Fibroblast of mammary gland (primary cell): ENCODE measurements around the gene ATP5MC3.

Source experiments
- DNase-seq: peaks from one replicate; pipeline ENCODE4 v3.0.0-alpha.2; 2010; ENCODE audit warnings: low read depth
- H3K4me3 ChIP-seq: 2 replicates; pipeline ENCODE4 v1.5.1; 2011; ENCODE audit warnings: low read depth, mild to moderate bottlenecking, low read length, moderate library complexity; ENCODE audit not compliant: control insufficient read depth
- TF ChIP-seq, protein P1 (sequence below): conservative IDR thresholded peaks from 2 replicates; pipeline ENCODE4 v1.5.1; 2011; ENCODE audit warnings: low read depth, low read length, inconsistent platforms; ENCODE audit not compliant: control insufficient read depth, insufficient read depth

ATP5MC3 gene

DNA sequence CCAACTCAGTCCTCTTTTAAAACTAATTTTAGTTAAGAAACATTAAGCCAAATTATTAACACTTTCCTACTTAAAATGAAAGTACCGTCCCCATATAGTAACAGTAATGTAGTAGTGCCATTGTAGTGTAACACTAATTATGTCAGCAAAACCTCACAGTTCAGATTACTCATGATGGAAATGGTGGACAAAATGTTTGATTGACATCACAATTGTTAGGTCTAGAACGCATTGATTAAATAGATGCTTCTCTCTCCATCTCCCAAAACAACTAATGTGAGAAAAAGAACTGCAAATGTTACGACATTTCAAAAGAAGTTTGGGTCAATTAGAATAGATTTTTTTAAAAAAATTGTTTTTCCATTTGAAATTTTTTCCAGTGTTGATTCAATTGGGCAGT, 12.3 kb downstream of the ATP5MC3 start:
- H3K4me3 ChIP-seq: no peak overlapping the region
- TF ChIP-seq, protein P1, sequence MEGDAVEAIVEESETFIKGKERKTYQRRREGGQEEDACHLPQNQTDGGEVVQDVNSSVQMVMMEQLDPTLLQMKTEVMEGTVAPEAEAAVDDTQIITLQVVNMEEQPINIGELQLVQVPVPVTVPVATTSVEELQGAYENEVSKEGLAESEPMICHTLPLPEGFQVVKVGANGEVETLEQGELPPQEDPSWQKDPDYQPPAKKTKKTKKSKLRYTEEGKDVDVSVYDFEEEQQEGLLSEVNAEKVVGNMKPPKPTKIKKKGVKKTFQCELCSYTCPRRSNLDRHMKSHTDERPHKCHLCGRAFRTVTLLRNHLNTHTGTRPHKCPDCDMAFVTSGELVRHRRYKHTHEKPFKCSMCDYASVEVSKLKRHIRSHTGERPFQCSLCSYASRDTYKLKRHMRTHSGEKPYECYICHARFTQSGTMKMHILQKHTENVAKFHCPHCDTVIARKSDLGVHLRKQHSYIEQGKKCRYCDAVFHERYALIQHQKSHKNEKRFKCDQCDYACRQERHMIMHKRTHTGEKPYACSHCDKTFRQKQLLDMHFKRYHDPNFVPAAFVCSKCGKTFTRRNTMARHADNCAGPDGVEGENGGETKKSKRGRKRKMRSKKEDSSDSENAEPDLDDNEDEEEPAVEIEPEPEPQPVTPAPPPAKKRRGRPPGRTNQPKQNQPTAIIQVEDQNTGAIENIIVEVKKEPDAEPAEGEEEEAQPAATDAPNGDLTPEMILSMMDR: no peak
- DNase-seq: no peak

DNA sequence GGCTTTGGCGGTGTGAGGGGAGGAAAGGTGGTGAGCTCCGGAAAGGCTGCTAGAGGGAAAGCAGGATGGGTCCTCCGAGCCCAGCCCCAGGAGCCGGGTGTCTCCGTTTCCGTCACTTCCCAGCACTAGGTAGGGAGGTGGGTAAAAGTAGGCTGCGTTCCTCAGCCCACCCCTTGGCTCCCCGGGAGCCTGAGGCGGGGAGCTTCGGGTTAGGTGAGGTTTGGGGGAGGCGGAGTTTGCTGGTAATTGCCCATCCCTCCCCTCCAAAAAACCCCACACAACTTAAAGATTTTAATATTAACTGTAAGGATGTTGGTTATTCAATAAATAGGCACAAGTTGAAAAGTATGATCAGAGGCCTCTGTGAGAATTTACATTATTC, 13.0 kb downstream of the ATP5MC3 start:
- H3K4me3 ChIP-seq: peak overlapping the region; percentile 100
- no peak for DNase-seq
- TF ChIP-seq, protein P1: no peak

DNA sequence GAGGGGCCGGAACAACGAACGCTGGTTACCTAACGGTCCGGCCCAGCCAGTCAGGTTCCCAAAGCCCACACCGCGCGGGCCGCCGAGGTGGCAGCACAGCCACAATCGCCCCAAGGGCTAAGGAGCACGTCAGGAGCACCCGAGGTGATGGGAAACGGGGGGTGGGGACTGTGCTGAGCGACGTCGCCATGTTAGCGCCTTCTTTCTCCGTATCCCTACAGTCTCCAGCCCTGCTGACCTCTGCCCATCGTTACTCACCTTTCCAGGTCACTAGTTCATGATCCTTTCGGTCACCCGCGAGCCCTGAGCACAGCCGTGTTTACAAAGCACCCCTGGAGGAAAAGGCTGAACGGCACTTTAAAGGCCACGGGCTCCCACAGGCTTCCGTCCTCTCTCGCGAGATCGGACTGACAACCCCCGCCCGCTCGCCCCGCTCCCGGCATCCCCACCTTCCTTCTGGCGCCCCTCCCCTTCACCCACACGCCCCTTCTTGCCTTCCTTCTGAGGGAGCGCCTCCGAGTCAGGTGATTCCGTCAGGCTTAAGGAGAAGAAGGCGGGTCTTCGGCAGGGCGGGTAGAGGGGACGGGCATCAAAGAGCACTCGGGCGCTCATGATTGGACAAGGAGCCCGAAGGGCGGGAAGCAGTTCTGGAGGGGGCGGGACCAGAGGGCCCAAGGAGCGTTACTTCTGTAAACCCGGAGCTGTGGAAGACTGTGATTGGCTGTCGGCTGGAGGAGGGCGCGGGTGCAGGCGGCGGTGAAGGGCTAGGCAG, 13.5 kb downstream of the ATP5MC3 start, which contains the start of gene ATF2:
ATF2 (minus strand) TSS at position 412 of the 772 bp plus-strand sequence. CDS start 31,760 bp downstream, outside the sequence.
- TF ChIP-seq, protein P1: no peak
- DNase-seq: peak; percentile 99
- peak within 1 kb of the TSS; percentile 100 for H3K4me3 ChIP-seq

DNA sequence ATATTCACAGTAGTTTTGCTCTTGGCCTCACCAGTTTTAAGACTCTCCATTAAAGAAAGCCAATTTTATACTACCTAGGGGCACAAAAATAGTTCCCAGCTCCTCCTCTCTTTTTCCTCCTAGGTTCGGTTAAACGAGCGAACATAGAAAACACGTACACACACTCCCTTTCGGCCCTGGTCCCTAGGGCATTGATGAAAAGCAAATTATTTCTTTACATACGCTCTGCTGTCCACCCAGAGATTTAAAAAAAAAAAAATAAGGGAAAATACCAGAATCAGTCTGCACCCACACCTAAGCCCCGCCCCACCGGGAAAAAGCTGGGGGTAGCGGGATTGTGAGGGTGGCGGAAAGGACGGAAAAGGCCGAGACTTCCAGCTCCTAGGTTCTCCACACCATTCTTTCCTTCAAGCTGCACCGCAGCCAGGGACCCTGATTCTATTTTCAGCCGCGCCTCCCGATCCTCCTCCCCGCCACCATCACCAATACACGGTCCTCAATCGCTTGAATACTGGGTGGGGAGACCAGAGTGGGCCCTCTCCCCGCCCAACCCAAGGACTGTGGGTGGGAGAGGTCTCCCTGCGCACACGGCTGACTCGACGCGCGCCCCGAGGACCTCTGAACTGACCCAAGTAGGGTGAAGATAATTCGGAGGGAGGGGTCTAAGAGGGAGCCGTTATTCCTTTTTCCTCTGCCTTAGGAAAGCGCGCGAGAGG, 14.3 kb downstream of the ATP5MC3 start:
- peak overlapping the region; percentile 100 for H3K4me3 ChIP-seq
- DNase-seq: peak; percentile 48
- TF ChIP-seq, protein P1: no peak

DNA sequence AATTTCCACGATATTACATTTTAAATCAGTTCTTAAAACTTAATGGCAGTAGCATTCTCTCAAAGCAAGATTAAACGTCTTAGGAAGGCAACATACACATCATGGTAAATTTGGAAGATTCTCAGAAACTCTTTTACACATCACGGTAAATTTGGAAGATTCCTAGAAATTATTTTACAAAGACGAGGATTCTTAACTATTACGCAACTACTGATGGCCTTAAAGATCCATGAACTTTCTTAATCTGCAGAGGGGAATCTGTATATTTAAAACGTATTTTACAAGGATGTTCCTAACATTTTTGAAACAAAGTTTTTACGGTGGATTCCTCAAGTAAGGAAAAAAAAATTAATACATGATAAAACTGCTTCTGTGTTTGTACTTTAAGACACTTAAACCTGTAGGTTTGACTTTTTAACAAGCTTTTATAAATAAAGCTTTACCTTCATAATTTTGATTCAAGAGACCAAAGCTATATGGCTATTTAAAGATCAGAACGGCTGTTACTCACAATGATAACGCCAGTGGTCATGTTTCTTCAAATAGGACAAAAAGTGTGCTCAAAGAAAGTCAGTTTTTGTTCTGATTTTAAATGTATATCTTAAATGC, 15.2 kb downstream of the ATP5MC3 start:
- H3K4me3 ChIP-seq: peak overlapping the region; percentile 100
- DNase-seq: no peak
- TF ChIP-seq, protein P1: no peak

DNA sequence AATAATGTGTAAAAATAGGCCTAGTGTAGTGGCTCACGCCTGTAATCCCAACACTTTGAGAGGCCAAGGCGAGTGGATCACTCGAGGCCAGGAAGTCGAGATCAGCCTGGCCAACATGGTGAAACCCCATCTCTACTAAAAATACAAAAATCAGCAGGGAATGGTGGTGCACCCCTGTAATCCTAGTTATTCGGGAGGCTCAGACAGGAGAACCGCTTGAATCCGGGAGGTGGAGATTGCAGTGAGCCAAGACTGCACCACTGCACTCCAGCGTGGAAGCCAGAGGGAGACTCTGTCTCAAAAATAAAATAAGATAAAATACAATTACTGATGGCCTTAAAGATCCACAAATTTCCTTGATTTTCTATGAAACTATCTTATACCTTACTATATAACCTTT, 17.3 kb downstream of the ATP5MC3 start:
- no peak for DNase-seq
- TF ChIP-seq, protein P1: no peak
- H3K4me3 ChIP-seq: no peak overlapping the region
